Fibroblast of skin of left biceps (primary cell): ENCODE results near the gene SRD5A2.

Experiments used
- DNase-seq, 2 experiments: peaks; one replicate each; pipeline ENCODE4 v3.0.0-alpha.2; 2013; ENCODE audit warnings: low read depth in 2 of 2

The SRD5A2 gene

DNA sequence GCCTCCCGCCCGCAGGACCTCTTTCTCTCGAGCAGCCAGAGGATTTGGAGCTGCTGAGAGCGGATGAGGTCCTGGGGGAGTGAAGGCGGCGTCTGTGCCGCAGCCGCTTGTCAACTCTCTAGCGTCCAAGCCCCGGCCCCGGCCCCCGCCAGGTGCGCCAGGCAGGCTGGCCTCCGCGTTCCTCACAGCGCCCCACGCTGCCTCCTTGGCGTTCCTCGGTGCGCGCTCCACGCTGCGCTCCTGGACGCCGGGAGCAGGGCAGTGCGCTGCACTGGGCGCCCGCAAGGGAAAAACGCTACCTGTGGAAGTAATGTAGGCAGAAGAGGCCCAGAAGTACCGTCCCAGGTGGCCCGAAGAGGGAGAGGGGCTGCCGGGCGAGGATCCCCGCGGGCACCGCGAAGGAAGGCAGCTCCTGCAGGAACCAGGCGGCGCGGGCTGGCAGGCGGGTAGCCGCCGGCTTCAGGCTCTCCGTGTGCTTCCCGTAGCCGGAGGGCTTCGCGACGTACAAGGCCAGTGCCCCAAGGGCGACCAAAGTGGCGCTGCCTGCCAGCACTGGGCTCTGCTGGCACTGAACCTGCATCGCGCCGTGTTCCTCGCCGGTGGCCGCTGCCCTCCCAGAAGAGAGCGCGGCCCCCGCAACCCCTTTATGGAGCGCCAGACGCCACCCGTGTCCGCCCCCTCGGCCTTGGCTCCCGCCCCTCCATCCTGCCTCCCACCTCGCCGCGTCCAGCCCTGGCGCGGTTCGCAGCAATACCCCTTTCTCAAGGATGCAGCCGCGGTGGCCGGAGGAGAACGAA is at the start of gene SRD5A2:
TSS of gene SRD5A2 (minus strand) at position 618 of the 797 bp plus-strand sequence. CDS start at position 580, 38 bp downstream.
- DNase-seq: no peak

GRCh38 chr2:31606509-31606908 is 25.8 kb upstream of the SRD5A2 start:
- DNase-seq: no peak

- no peak for DNase-seq
Observed at GRCh38 chr2:31598694-31599093, 18.0 kb upstream of the SRD5A2 start.

DNA sequence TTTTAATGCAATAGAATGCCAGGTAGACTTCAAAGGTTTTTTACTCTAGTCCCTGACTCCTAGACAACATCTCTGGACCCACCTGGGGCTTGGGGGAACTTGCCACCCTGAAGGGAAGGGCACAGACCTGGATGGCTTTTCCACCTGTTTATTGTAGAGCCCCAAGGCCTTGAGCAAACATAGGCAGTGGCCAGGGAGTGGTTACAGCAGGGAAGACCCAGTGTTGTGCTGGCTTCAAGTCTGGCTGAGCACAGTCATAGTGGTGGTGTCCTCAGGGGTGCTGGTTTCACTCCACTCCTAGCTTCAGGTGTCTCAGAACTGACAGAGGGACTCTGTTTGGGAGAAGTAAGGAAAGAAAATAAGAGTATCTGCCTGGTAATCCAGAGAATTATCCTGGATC is 5.5 kb upstream of the SRD5A2 start:
- DNase-seq: no peak

GRCh38 chr2:31581124-31581795 is 522 bp upstream of the SRD5A2 start:
- DNase-seq: no peak

- DNase-seq: no peak
Observed at GRCh38 chr2:31579996-31580320, 780 bp downstream of the SRD5A2 start.

GRCh38 chr2:31578316-31578715 is 2.4 kb downstream of the SRD5A2 start:
- DNase-seq: no peak

- no peak for DNase-seq
Observed at GRCh38 chr2:31577143-31577542, 3.6 kb downstream of the SRD5A2 start.

GRCh38 chr2:31568585-31569201 is 12.0 kb downstream of the SRD5A2 start:
- no peak for DNase-seq

GRCh38 chr2:31567679-31568078 is 13.1 kb downstream of the SRD5A2 start:
- DNase-seq: no peak

GRCh38 chr2:31563273-31563839 is 17.4 kb downstream of the SRD5A2 start:
- DNase-seq: no peak

GRCh38 chr2:31561823-31562222 is 18.9 kb downstream of the SRD5A2 start:
- no peak for DNase-seq

GRCh38 chr2:31558401-31559295 is 22.1 kb downstream of the SRD5A2 start:
- DNase-seq: peak; percentile 5 to 6

DNA sequence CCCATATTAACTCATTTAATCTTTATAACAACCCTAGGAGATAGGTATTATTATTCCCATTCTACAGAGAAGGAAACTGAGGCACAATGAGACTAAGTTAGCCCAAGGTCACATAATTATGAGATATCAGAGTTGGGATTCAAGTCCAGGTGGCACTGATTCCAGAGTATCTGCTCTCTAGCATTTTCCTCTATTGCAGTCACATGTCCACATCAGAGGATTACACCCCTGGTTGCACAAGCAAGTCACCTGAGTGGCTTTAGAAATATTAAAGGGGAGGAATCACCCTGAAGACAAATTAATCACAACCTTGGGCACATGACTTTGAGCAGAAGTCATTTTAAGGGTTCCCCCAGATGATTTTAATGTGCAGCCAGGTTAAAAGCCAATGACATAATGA is 23.8 kb downstream of the SRD5A2 start:
- DNase-seq: no peak

DNA sequence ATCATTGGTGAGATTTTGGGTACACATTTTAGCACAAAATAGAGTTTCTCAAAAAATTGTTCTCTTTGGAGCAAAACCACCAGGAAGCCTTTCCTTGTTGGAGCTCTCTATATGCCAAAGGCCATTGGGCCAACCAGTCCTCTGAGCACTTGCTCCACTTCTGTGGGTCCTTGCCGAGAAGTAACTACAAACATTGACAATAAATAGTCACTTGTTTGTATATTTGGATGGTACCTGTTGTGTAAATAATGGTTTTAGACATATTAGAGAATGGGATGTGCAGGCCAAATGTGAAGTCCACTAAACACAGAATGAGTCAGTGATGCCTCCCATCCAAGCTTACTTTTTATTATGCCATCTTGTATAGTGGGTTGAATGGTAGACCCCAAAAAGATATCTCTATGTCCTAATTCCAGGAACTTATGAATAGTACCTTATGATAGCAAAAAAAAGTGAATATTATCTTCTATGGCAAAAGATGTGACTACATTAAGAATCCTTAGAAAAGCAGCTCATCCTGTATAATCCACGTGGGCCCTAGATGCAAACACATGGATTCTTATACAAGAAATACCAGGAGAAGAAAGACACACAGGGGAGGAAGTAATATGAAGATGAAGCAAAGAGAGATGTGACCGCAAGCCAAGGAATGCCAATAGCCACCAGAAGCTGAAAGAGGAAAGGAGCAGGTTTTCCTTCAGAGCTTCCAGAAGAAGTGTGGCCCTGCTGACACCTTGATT is 24.6 kb downstream of the SRD5A2 start:
- DNase-seq: no peak

GRCh38 chr2:31553362-31553761 is 27.4 kb downstream of the SRD5A2 start:
- DNase-seq: no peak

DNA sequence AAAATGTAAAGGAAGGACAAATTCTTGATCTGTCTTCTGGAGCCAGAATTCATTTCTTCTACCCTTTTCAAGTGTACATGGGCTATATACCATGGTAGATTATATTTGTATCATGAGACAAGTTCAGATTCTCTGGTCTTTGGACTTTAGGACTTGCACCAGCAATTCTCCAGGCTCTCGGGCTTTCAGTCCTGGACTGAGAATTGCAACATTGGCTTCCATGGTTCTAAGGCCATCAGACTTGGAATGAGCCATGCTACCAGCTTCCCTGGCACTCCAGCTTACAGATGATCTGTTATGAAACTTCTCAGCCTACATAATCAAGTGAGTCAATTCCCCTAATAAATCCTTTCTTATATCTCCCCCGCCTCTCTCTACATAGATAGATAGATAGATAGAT is 33.3 kb downstream of the SRD5A2 start:
- DNase-seq: no peak

GRCh38 chr2:31541853-31542252 is 38.9 kb downstream of the SRD5A2 start:
- DNase-seq: no peak

- DNase-seq: no peak
Observed at GRCh38 chr2:31539505-31539904, 41.2 kb downstream of the SRD5A2 start.

- DNase-seq: no peak
Observed at GRCh38 chr2:31535768-31536167, 45.0 kb downstream of the SRD5A2 start.

DNA sequence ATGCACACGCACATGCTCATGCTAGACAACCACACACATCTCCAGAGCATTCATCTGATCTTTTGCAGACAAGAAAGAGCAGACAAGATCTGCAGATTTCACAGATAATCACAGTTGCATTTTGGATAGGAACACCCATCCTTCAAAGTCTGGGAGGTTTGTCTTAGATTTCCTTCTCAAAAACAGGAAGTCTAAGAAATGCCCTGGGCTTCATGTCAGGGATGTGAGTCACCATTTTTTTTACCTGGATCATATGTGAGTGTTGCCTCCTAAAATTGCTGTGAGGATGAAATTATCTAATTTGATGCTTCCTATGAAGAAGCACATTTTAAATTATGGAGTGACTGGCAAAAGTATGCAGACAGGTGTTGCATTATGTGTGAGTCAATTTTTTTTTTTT is 46.1 kb downstream of the SRD5A2 start:
- DNase-seq: no peak
